ENCODE results near the gene MYLK3.

- TF ChIP-seq CTCF (IDR thresholded peaks at IDR 0.05) (no peak), POLR2AphosphoS5 (IDR thresholded peaks at IDR 0.05) (no peak), EP300 (IDR thresholded peaks at IDR 0.05) (no peak), POLR2A (IDR thresholded peaks at IDR 0.05; ENCODE audit: low read depth) (no peak)
These were observed 9.4 kb upstream of the MYLK3 start for GRCh38 chr16:46757339-46758050.
